ENCODE results near the gene OR8B2.
"Not testable (repeated sequence)": the region's sequence is repeated elsewhere in the genome, so short reads cannot be mapped to it uniquely, and the experiment has no call there.

The OR8B2 gene, protein sequence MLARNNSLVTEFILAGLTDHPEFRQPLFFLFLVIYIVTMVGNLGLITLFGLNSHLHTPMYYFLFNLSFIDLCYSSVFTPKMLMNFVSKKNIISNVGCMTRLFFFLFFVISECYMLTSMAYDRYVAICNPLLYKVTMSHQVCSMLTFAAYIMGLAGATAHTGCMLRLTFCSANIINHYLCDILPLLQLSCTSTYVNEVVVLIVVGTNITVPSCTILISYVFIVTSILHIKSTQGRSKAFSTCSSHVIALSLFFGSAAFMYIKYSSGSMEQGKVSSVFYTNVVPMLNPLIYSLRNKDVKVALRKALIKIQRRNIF

DNA sequence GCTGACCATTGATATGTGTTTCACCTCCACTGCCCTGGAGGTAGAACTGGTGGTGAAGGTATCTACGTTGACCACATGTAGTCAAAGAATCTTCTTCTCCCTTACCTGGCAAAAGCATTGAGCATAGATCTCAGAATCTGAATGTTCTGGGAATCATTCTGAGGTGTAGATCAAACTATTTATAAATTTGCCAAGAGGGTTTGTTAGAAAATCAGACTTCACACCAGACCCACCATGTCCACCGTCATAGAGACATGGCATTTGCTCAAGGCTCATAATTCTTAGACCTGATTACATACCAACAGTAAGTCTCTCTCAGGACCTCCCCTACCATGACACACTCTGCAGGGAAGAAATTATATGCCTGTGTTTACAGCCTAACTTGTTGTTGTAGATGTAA, at the start of gene OR8B2:
TSS of gene OR8B2 (minus strand) at position 101 of the 400 bp plus-strand sequence. CDS start 1,156 bp downstream, outside the sequence.
- DNase-seq = no peak

- DNase-seq = no peak
These were observed 45.3 kb upstream of the OR8B2 start for GRCh38 chr11:124429599-124429998.

- DNase-seq = no peak
These were observed 40.2 kb upstream of the OR8B2 start, which contains the start of gene OR8B4 for GRCh38 chr11:124424384-124424921. Gene OR8B4, minus strand, starts transcription at chr11:124424871. Its CDS starts 0 bp downstream, at chr11:124424871.

DNA sequence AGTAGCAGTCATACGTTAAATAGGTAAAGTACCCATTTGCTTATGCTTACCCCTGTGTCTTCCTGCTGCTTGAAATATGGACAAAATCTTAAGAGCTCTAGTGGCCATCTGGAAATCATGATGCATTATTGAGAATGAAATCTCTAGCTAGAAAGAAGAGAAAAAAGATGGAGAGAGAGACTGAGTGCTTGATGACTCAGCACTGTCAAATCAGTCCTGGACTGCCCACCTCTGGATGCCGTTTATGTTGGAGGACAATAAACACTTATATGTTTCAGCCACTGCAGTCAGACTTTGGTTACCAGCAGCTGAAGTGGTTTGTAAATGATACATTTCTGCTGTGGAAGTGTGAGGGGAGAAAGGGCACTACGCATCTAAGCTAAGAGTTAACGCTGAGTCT, 36.7 kb upstream of the OR8B2 start:
- DNase-seq = no peak

GRCh38 chr11:124415356-124415923, 31.1 kb upstream of the OR8B2 start:
- peak; percentile 35 to 71 for DNase-seq

DNA sequence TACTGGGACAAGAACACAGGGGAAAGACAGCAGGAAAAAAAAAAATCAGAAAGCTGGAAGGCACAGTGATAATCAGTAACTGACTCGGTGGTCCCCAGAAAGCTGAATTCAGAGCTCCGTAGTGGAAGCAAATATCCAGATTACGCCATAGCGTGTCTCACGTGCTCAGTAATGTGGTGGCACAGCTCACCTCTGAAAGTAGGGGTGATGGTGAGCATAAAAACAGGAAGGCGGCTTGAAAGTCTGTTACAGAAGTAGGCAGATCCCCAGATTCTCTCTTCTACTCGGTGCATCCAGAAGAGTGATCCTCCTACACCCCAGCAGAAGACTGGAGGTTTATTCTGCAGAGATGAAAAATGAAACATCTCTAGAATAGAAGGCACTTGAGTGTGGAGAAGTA, 25.6 kb upstream of the OR8B2 start:
- DNase-seq = no peak

- DNase-seq = no peak
These were observed 21.3 kb upstream of the OR8B2 start for GRCh38 chr11:124405581-124405980.

GRCh38 chr11:124403186-124403585, 18.9 kb upstream of the OR8B2 start:
- not testable (repeated sequence) for DNase-seq

DNA sequence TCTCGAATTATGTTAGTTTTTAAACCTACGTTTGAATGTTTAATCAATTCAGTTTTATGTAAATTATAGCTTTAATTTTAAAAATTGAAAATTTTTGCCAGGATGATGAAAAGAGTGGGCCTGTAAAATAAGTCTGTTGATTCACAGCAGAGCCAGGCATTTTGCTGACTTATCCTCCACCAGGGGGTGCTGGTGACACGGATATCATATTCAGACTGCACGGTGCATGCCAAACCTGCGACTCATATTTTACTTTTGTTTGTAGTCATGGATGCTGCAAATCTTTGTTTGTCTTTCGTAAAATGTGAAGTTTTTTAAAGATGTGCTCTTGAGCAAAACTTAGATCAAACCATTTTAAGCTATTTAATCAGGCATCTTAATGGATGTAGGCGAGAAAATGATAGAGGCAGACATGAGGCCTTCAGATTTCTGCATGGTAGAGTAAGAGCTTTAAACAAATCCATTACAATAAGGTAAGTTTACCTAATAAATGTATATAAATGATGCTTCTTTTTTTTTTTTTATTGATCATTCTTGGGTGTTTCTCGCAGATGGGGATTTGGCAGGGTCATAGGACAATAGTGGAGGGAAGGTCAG, 18.1 kb upstream of the OR8B2 start:
- DNase-seq = peak; percentile 65 to 94

GRCh38 chr11:124398924-124399323, 14.6 kb upstream of the OR8B2 start, which contains the start of gene OR8B3:
Gene OR8B3, minus strand, starts transcription at chr11:124399024. Its CDS starts 1,673 bp downstream, at chr11:124397351.
- no peak for DNase-seq

DNA sequence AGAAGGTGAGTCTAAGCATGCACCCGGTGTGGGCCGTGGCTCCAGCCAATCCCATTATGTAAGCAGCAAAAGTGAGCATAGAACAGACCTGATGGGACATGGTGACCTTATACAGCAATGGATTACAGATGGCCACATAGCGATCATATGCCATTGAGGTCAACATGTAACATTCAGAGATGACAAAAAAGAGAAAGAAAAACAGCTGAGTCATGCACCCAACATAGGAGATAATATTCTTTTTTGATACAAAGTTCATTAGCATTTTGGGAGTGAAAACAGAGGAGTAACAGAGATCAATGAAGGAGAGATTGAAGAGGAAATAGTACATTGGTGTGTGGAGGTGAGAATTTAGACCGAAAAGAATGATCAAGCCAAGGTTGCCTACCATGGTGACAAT, 12.5 kb upstream of the OR8B2 start:
- not testable (repeated sequence) for DNase-seq

- DNase-seq = peak in 1 of 2 experiments; percentile 13
These were observed 10.1 kb upstream of the OR8B2 start for GRCh38 chr11:124394408-124394807.

- not testable (repeated sequence) for DNase-seq
These were observed 1.4 kb downstream of the OR8B2 start for GRCh38 chr11:124382857-124383256.

DNA sequence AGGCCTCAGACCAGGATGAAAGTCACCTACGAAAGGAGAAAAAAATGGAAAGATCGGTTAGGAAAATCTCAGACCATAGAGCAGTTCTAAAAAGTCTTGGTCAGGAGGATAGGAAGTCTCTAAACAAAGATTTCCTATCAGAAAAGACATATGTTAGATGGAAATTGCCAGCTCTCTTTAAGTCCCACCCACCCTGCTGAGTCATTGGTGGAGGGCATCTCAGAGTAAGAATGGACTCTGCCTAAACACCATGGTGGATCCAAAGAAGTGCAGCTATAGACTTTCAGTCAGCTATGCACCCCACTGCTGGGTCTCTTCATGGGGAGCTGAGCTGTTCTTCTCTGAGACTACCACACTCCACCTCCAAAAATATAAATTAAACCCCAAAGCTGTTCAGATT, 3.7 kb downstream of the OR8B2 start:
- DNase-seq = no peak

DNA sequence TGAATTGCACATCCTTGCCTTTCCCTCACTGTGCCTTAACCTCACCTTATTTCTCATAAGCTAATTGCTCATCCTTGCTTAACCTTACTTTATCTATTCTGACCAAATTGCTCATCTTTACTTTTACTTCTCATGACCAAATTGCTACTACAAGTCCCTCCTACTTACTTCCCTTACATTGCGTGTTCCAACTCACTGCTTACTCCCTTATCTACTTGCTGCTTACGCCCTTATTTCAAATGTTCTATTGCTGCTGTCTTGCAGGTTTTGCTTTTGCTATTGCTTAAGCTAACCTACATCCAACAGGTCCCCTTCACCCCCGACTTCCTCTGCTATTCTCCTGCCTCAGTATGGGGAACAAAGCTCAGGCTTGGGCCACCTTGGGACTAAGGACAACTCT, 8.0 kb downstream of the OR8B2 start:
- no peak for DNase-seq

DNA sequence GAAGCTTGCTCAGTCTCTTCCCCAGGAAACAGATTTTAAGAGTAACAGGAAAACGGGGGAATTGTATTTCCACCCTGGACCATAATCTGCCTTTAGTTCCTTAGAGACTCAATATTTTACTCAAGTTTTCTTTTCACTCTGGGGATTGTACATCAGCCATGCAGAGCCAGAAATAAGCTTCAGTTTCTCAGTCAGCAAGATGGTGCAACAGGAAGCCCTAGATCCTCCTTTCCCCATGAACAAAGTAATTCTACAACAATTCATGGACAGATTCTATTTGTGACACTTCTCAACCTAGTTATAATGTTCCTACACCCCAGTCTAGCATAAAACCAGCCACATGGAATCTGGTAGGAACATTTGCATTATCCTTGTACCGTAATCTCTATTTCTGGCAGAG, 24.7 kb downstream of the OR8B2 start:
- no peak for DNase-seq

GRCh38 chr11:124346311-124346955, 37.9 kb downstream of the OR8B2 start:
- no peak for DNase-seq

DNA sequence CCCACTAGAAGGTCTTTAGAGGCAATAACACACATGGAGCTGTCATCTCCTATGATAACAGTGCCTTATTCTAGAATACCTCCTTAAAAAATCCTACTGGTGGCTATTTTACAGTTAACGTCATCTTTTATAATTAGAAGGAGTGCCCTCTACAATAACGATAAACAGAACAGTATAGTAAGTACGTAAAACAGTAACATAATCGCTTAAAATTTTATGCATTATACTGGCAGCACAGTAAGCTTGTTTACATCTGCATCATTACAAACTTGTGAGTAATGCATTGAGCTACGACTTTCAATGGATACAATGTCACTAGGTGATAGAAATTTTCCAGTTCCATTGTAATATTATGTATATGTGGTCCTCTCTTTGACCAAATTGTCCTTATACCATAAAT, 40.0 kb downstream of the OR8B2 start:
- no peak for DNase-seq

GRCh38 chr11:124340142-124340447, 44.2 kb downstream of the OR8B2 start:
- no peak for DNase-seq

DNA sequence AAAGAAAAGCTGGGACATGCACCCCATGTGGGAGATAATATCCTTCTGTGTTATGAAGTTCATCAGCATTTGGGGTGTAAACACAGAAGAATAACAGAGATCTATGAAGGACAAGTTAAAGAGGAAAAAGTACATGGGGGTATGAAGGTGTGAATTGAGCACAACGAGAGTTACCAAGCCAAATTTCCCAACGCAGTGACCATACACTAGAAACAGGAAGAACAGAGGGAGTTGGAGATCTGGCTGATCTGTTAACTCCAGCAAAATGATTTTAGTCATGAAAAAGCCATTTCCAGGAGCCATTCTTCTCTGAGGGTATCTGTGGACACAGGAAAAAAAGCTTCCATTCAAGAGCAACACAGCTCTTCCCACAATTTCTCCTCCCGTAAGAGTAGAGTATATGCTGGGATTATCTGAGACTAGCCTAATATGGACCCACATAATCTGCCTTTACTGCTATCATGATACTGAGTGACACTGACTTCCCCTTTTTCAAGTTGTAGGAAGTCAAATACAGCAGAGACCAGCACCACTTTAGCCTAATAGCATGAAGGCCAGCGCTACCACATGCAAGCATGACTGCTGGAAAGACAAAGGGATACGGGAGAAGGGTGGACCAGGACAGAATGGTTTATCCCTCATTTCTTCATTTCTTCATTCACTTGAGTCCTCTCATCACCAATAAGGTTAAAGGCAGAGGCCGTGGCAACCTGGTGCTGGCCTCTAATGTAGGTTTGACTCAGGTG, 44.7 kb downstream of the OR8B2 start:
- DNase-seq = no peak

Data from NCI-H526 (cell line).